Stimulated activated effector memory CD8-positive, alpha-beta T cell treated with anti-CD3 and anti-CD28 coated beads, Interleukin-12 subunit alpha, Interleukin-12 subunit beta, amount 100 ng/mL, for 72 hours (primary cell): Measurements from ENCODE around the gene CTCFL.

Experiments
- ATAC-seq: fragments of 150-1000 bp; cut with Tn5 transposase; 2 replicates; pipeline ENCODE4 v1.10.0; 2021
- DNase-seq, 2 donors: peaks; one replicate each; pipeline ENCODE4 v3.0.0; 2021 to 2022; ENCODE audit warnings: low spot score in 2 of 2
- H3K27ac Mint-ChIP-seq: one replicate; pipeline ENCODE4 v1.8.0; 2022; ENCODE audit warnings: mild to moderate bottlenecking, mixed read lengths
- H3K36me3 Mint-ChIP-seq: one replicate; pipeline ENCODE4 v1.8.0; 2022; ENCODE audit warnings: mild to moderate bottlenecking, mixed read lengths
- H3K4me1 Mint-ChIP-seq: one replicate; pipeline ENCODE4 v1.8.0; 2022; ENCODE audit warnings: mixed read lengths
- H3K4me3 Mint-ChIP-seq: one replicate; pipeline ENCODE4 v1.8.0; 2022; ENCODE audit warnings: mild to moderate bottlenecking, mixed read lengths
- H3K9me3 Mint-ChIP-seq: one replicate; pipeline ENCODE4 v1.8.0; 2022; ENCODE audit warnings: mixed read lengths

Gene CTCFL

DNA sequence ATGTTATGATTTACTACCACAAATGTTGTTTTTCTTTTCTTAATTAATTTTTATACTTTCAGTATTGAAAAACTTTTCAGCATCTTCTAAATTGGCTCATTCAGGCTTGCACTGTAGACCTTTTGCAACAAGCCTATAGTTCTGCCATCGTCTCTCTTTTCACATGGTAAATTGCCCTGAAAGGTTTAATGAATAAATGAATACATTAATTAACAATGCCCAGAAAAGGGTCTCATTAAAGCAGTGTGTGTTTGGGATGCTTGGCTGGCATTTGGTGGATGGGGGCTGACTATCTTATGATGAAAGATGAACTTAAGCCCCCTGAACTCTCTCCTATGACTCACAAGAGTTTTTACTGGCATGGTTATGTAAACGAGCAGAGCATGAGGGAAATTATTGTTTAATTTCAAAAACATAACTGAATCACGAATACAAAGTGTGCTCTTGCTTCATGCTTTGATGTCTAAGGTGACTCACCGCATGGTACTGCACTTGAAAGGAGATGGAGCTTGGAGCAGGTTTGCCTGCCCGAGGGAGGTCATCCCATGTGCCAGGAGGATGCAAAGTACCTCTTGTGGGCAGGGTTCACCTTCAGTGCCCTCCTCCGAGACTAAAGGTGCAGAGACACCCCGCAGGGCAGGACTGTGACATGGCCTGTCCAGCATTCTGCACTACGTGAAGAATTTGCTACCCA, 22.2 kb upstream of the CTCFL start:
- Mint-ChIP-seq H3K36me3 (no peaks in the 10 kb centered on the region), H3K4me1 (no peaks in the 10 kb centered on the region), H3K4me3 (no peak overlapping the region), H3K9me3 (no peaks in the 10 kb centered on the region), H3K27ac (no peak overlapping the region)
- no peak for DNase-seq
- no peak for ATAC-seq

DNA sequence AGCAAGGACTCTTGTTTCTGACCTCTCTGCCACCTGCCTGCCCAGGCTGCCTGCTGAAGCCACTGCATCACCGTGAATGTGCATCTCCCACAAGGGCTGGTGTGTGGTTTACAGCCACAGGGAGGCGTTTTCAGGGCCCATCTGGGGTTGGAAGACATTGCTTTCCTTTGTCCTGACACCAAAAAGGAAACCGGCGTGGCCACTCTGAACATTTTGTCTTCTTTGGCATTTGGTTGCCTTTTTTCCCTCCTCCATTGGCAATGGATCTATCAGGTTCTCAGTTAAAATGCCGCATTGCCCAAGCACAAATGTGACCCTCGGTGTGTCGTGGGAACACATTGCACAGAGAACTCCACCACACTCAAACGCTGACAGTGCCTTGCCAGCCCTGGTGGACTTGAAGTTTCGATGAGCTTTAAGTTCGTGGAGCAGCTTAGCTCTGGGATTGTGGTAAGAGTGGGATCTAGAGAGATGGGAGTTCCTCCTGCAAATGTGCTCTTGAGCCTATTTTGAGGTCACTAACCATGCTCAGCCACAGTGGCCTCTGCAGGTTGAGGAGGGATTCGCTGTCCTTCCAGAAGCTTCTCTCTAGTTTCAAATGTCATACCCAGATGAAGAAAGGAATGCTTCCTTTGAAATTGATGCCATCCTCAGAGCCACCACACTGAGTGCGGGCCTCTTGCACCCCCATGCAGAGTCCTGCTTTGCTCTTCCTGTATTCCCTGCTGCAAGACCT, 21.2 kb upstream of the CTCFL start:
- ATAC-seq: no peak

GRCh38 chr20:57544838-57545564, 20.1 kb upstream of the CTCFL start:
- no peak overlapping the region for H3K27ac Mint-ChIP-seq
- no peak overlapping the region for H3K4me3 Mint-ChIP-seq
- H3K9me3 Mint-ChIP-seq: no peaks in the 10 kb centered on the region
- no peaks in the 10 kb centered on the region for H3K36me3 Mint-ChIP-seq
- ATAC-seq (no peak), DNase-seq (no peak)
- H3K4me1 Mint-ChIP-seq: no peaks in the 10 kb centered on the region

More for the DNA sequence above, 21.2 kb upstream of the CTCFL start:
- no peak overlapping the region for H3K4me3 Mint-ChIP-seq
- H3K36me3 Mint-ChIP-seq: no peaks in the 10 kb centered on the region
- DNase-seq: no peak
- no peaks in the 10 kb centered on the region for H3K9me3 Mint-ChIP-seq
- no peaks in the 10 kb centered on the region for H3K4me1 Mint-ChIP-seq
- no peak overlapping the region for H3K27ac Mint-ChIP-seq

- H3K27ac Mint-ChIP-seq: no peak overlapping the region
- H3K4me3 Mint-ChIP-seq: no peak overlapping the region
- ATAC-seq: no peak
- no peak for DNase-seq
- no peaks in the 10 kb centered on the region for H3K36me3 Mint-ChIP-seq
- no peaks in the 10 kb centered on the region for H3K4me1 Mint-ChIP-seq
- H3K9me3 Mint-ChIP-seq: peaks cover 4% of the 10 kb centered on the region
Measured at GRCh38 chr20:57543754-57544153, 18.8 kb upstream of the CTCFL start.

DNA sequence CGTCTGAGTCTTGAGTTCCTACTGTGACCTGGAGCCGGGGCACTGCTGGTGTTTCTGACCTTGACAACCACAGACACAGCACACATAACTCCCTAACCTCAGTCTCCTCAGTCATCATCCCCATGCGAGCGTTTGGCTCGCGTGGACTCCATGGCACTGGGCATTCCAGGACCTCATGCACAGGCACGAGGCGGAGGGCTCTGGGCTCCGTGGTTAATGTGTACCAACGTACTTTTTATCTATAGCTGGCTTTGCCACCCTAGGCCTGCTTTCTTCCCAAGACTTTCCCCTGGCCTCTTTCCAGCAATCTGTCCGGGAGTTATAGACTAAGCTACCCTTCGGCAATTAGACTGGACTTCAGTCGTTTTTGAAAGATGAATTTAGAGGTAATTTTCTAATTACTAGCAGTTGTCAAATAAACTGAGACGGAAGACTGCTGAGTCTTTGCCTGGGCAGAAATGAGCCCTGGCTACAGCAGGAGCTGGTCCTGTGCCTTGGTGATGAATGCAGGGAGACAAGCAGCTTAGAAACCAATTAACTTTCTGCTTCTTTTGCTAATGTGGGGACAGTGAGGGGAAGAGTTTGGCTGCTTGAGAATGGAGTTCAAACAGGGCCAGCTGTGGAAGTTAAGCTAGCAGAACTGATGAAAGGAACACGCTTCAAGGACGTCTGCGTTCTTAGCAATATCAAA, 16.1 kb upstream of the CTCFL start:
- DNase-seq (no peak), ATAC-seq (no peak)
- Mint-ChIP-seq H3K27ac (no peak overlapping the region), H3K4me3 (no peak overlapping the region), H3K4me1 (no peaks in the 10 kb centered on the region), H3K36me3 (no peaks in the 10 kb centered on the region), H3K9me3 (peaks cover 4% of the 10 kb centered on the region)

DNA sequence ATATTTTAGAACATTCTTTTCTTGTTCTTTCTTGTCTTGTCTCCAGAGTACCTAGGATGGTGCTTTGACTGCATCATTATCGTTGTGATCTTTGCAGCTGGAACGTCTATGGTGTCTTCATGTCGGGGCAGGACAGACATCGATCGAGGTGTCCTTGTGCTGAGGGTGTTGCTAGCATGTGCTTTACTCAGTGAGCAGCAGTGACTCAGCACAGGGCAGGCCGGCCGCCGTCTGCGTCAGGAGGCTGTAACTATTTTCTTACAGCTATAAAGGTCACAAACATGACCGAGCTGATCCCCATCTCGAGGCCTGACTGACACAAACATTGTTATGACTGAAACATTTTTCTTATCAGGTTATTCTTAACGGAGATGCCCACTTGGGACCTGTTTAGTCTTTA, 14.9 kb upstream of the CTCFL start:
- ATAC-seq: no peak

DNA sequence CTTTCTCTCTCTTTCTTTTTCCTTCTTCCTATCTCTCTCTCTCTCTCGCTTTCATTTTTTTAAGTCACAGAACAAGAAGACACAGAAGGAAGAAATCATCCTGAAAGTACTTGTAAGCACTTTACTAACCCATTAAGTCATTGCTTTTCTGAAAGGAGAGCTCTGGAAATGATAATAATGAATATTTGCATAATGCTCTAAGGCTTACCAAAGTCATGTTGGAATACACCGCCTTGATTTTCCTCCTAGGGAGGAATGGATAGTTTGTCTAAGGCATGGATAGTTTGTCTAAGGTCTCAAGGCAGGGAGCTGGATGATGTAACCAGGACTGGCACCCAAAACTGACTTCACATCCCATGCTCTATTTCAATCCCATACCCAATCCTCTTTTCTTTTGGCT, 12.9 kb upstream of the CTCFL start:
- Mint-ChIP-seq H3K27ac (no peak overlapping the region), H3K4me1 (no peaks in the 10 kb centered on the region), H3K36me3 (no peaks in the 10 kb centered on the region), H3K4me3 (no peak overlapping the region), H3K9me3 (peaks cover 4% of the 10 kb centered on the region)
- no peak for DNase-seq
- no peak for ATAC-seq

More for the DNA sequence above, 14.9 kb upstream of the CTCFL start:
- H3K9me3 Mint-ChIP-seq: peaks cover 4% of the 10 kb centered on the region
- no peaks in the 10 kb centered on the region for H3K4me1 Mint-ChIP-seq
- no peaks in the 10 kb centered on the region for H3K36me3 Mint-ChIP-seq
- H3K27ac Mint-ChIP-seq: no peak overlapping the region
- DNase-seq: no peak
- no peak overlapping the region for H3K4me3 Mint-ChIP-seq

GRCh38 chr20:57536771-57537724, 12.1 kb upstream of the CTCFL start:
- ATAC-seq (no peak), DNase-seq (no peak)
- Mint-ChIP-seq H3K4me1 (no peaks in the 10 kb centered on the region), H3K36me3 (no peaks in the 10 kb centered on the region), H3K27ac (no peak overlapping the region), H3K9me3 (peaks cover 4% of the 10 kb centered on the region), H3K4me3 (no peak overlapping the region)

- Mint-ChIP-seq H3K36me3 (no peaks in the 10 kb centered on the region), H3K27ac (no peak overlapping the region), H3K9me3 (peaks cover 4% of the 10 kb centered on the region), H3K4me1 (no peaks in the 10 kb centered on the region), H3K4me3 (no peak overlapping the region)
- no peak for DNase-seq
- no peak for ATAC-seq
Measured at GRCh38 chr20:57536120-57536708, 11.3 kb upstream of the CTCFL start.

GRCh38 chr20:57535297-57535696, 10.4 kb upstream of the CTCFL start:
- Mint-ChIP-seq H3K4me3 (no peak overlapping the region), H3K9me3 (peaks cover 4% of the 10 kb centered on the region)

GRCh38 chr20:57532104-57532503, 7.2 kb upstream of the CTCFL start:
- DNase-seq (no peak), ATAC-seq (no peak)
- H3K27ac Mint-ChIP-seq: no peak overlapping the region
- H3K4me3 Mint-ChIP-seq: no peak overlapping the region
- H3K9me3 Mint-ChIP-seq: no peaks in the 10 kb centered on the region
- peaks cover 2% of the 10 kb centered on the region for H3K4me1 Mint-ChIP-seq
- no peaks in the 10 kb centered on the region for H3K36me3 Mint-ChIP-seq

More at GRCh38 chr20:57535297-57535696, 10.4 kb upstream of the CTCFL start:
- no peak for ATAC-seq
- Mint-ChIP-seq H3K4me1 (no peaks in the 10 kb centered on the region), H3K27ac (no peak overlapping the region), H3K36me3 (no peaks in the 10 kb centered on the region)
- no peak for DNase-seq

- Mint-ChIP-seq H3K27ac (no peak overlapping the region), H3K4me1 (peaks cover 6% of the 10 kb centered on the region), H3K4me3 (no peak overlapping the region), H3K36me3 (no peaks in the 10 kb centered on the region), H3K9me3 (no peaks in the 10 kb centered on the region)
- no peak for ATAC-seq
- DNase-seq: no peak
Measured at GRCh38 chr20:57530327-57530981, 5.5 kb upstream of the CTCFL start.

- Mint-ChIP-seq H3K36me3 (no peaks in the 10 kb centered on the region), H3K9me3 (no peaks in the 10 kb centered on the region), H3K4me3 (no peak overlapping the region), H3K4me1 (peaks cover 6% of the 10 kb centered on the region), H3K27ac (no peak overlapping the region)
- DNase-seq (no peak), ATAC-seq (peak; percentile 37)
Measured at GRCh38 chr20:57529810-57530209, 4.9 kb upstream of the CTCFL start.

DNA sequence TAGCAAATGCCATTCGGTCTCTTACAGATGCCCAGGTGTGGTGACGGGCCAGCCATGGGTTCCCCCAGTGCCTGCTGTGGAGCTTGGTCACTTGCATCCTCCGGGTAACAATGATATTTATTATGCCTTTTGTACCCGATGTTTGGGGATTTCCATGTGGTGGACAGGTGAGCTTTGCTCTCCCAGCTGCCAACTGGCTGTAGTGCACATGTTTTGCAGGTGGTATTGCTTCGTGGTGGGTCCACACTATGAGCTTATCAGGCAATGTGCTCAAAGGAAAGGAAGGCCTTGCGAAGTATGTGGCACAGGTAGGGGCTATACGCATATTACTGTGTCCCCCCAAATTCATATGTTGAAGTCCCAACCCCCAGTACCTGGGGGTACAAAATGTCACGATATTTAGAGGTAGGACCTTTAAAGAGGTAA, 4.2 kb upstream of the CTCFL start:
- ATAC-seq (no peak), DNase-seq (no peak)
- H3K27ac Mint-ChIP-seq: no peak overlapping the region
- no peaks in the 10 kb centered on the region for H3K36me3 Mint-ChIP-seq
- H3K4me1 Mint-ChIP-seq: peaks cover 6% of the 10 kb centered on the region
- H3K9me3 Mint-ChIP-seq: no peaks in the 10 kb centered on the region
- no peak overlapping the region for H3K4me3 Mint-ChIP-seq
